GM21528 (cell line): ENCODE data around the gene MROH8.

Experiments used
- ATAC-seq: cut with Tn5 transposase; IDR thresholded peaks from one replicate; pipeline ENCODE4 v1.9.1; 2021; ENCODE audit warnings: mild to moderate bottlenecking, moderate library complexity; ENCODE audit not compliant: unreplicated experiment, low FRiP score

MROH8 gene

GRCh38 chr20:37200926-37201826, 21.8 kb upstream of the MROH8 start:
- ATAC-seq: no peak

GRCh38 chr20:37200376-37200775, 21.0 kb upstream of the MROH8 start:
- ATAC-seq: no peak

GRCh38 chr20:37198932-37199660, 19.7 kb upstream of the MROH8 start:
- ATAC-seq: no peak

GRCh38 chr20:37194621-37195417, 15.5 kb upstream of the MROH8 start:
- no peak for ATAC-seq

- no peak for ATAC-seq
These were observed 14.5 kb upstream of the MROH8 start for GRCh38 chr20:37193821-37194220.

GRCh38 chr20:37193226-37193625, 13.9 kb upstream of the MROH8 start:
- ATAC-seq: no peak

GRCh38 chr20:37192137-37192854, 12.9 kb upstream of the MROH8 start:
- ATAC-seq: no peak

GRCh38 chr20:37190354-37191112, 11.2 kb upstream of the MROH8 start:
- no peak for ATAC-seq

GRCh38 chr20:37189416-37190016, 10.2 kb upstream of the MROH8 start:
- no peak for ATAC-seq

GRCh38 chr20:37188787-37189186, 9.4 kb upstream of the MROH8 start:
- ATAC-seq: no peak

- no peak for ATAC-seq
These were observed 6.3 kb upstream of the MROH8 start for GRCh38 chr20:37185686-37186085.

GRCh38 chr20:37179683-37180524, 556 bp upstream of the MROH8 start:
- no peak for ATAC-seq

GRCh38 chr20:37172836-37173235, 6.5 kb downstream of the MROH8 start:
- ATAC-seq: no peak

GRCh38 chr20:37166867-37167266, 12.5 kb downstream of the MROH8 start:
- no peak for ATAC-seq

GRCh38 chr20:37165031-37165430, 14.3 kb downstream of the MROH8 start:
- ATAC-seq: no peak

GRCh38 chr20:37163832-37164554, 15.4 kb downstream of the MROH8 start:
- ATAC-seq: no peak

GRCh38 chr20:37162646-37163045, 16.7 kb downstream of the MROH8 start:
- ATAC-seq: no peak
